Chondrocyte (in vitro differentiated cells): Measurements from ENCODE around the gene SEC61B. TPM values are rescaled to one million over a fixed set of nuclear protein-coding genes. Genes with fewer than 3 reads are reported as not detected.

ENCODE experiments used
- DNase-seq: peaks from one replicate; pipeline ENCODE4 v3.0.0; 2021; ENCODE audit warnings: mixed read lengths, low spot score
- H3K27ac Mint-ChIP-seq: one replicate; pipeline ENCODE4 v1.8.0; 2021; ENCODE audit warnings: mild to moderate bottlenecking, moderate library complexity, mixed read lengths; ENCODE audit not compliant: unreplicated experiment
- H3K27me3 Mint-ChIP-seq: 2 replicates; pipeline ENCODE4 v1.8.0; 2021; ENCODE audit warnings: low read depth, mixed read lengths
- H3K36me3 Mint-ChIP-seq: 2 replicates; pipeline ENCODE4 v1.8.0; 2021; ENCODE audit warnings: low read depth, mixed read lengths
- H3K4me1 Mint-ChIP-seq: 2 replicates; pipeline ENCODE4 v1.8.0; 2021; ENCODE audit warnings: low read depth, mild to moderate bottlenecking, mixed read lengths
- H3K4me3 Mint-ChIP-seq: one replicate; pipeline ENCODE4 v1.8.0; 2021; ENCODE audit warnings: mild to moderate bottlenecking, moderate library complexity, mixed read lengths; ENCODE audit not compliant: unreplicated experiment
- H3K9me3 Mint-ChIP-seq: 2 replicates; pipeline ENCODE4 v1.8.0; 2021; ENCODE audit warnings: low read depth, mixed read lengths
- CTCF ChIP-seq: fragments of 200-600 bp; sonication (generic); IDR thresholded peaks from 2 replicates; pipeline ENCODE4 v1.5.0; 2021; ENCODE audit warnings: antibody characterized with exemption, mild to moderate bottlenecking, moderate library complexity
- total RNA-seq: library from RNA; stranded (reverse); gene quantifications from 3 replicates; pipeline ENCODE4 v1.2.1, GENCODE V29; 2021

Gene SEC61B
- total RNA-seq, 1 donor from 2014 or later, result 167 TPM

GRCh38 chr9:99178912-99179872, 42.9 kb upstream of the SEC61B start:
- DNase-seq, result no peak
- H3K4me3 Mint-ChIP-seq, result no peak overlapping the region
- no peaks in the 10 kb centered on the region for H3K4me1 Mint-ChIP-seq
- H3K9me3 Mint-ChIP-seq, result no peaks in the 10 kb centered on the region
- H3K36me3 Mint-ChIP-seq, result no peaks in the 10 kb centered on the region
- H3K27me3 Mint-ChIP-seq, result no peaks in the 10 kb centered on the region
- no peak overlapping the region for H3K27ac Mint-ChIP-seq
- TF ChIP-seq CTCF, result no peak

GRCh38 chr9:99180199-99180598, 41.9 kb upstream of the SEC61B start:
- Mint-ChIP-seq H3K4me1 (peaks cover 6% of the 10 kb centered on the region), H3K4me3 (no peak overlapping the region), H3K27ac (no peak overlapping the region), H3K36me3 (no peaks in the 10 kb centered on the region), H3K9me3 (no peaks in the 10 kb centered on the region), H3K27me3 (no peaks in the 10 kb centered on the region)
- DNase-seq, result no peak
- TF ChIP-seq CTCF, result no peak

- Mint-ChIP-seq H3K36me3 (no peaks in the 10 kb centered on the region), H3K27me3 (no peaks in the 10 kb centered on the region), H3K9me3 (no peaks in the 10 kb centered on the region), H3K4me3 (no peak overlapping the region), H3K4me1 (peaks cover 6% of the 10 kb centered on the region), H3K27ac (no peak overlapping the region)
- no peak for TF ChIP-seq CTCF
- DNase-seq, result no peak
These were observed 41.4 kb upstream of the SEC61B start for GRCh38 chr9:99180662-99181061.

GRCh38 chr9:99181206-99181605, 40.9 kb upstream of the SEC61B start:
- Mint-ChIP-seq H3K27ac (no peak overlapping the region), H3K9me3 (no peaks in the 10 kb centered on the region), H3K27me3 (no peaks in the 10 kb centered on the region), H3K4me1 (peaks cover 6% of the 10 kb centered on the region), H3K4me3 (no peak overlapping the region), H3K36me3 (no peaks in the 10 kb centered on the region)
- no peak for TF ChIP-seq CTCF
- no peak for DNase-seq

GRCh38 chr9:99181621-99182020, 40.5 kb upstream of the SEC61B start:
- H3K27me3 Mint-ChIP-seq, result no peaks in the 10 kb centered on the region
- no peak for TF ChIP-seq CTCF
- H3K36me3 Mint-ChIP-seq, result no peaks in the 10 kb centered on the region
- H3K4me3 Mint-ChIP-seq, result no peak overlapping the region
- peaks cover 6% of the 10 kb centered on the region for H3K4me1 Mint-ChIP-seq
- no peak for DNase-seq
- H3K9me3 Mint-ChIP-seq, result no peaks in the 10 kb centered on the region
- no peak overlapping the region for H3K27ac Mint-ChIP-seq
